GM15510 (cell line): ENCODE data around the gene LMF1.

ENCODE experiments used
- POLR2A ChIP-seq: IDR thresholded peaks from 3 replicates; pipeline ENCODE4 v1.6.1; 2011; ENCODE audit warnings: borderline replicate concordance; ENCODE audit not compliant: insufficient read length; ENCODE audit errors: extremely low read depth

The LMF1 gene

DNA sequence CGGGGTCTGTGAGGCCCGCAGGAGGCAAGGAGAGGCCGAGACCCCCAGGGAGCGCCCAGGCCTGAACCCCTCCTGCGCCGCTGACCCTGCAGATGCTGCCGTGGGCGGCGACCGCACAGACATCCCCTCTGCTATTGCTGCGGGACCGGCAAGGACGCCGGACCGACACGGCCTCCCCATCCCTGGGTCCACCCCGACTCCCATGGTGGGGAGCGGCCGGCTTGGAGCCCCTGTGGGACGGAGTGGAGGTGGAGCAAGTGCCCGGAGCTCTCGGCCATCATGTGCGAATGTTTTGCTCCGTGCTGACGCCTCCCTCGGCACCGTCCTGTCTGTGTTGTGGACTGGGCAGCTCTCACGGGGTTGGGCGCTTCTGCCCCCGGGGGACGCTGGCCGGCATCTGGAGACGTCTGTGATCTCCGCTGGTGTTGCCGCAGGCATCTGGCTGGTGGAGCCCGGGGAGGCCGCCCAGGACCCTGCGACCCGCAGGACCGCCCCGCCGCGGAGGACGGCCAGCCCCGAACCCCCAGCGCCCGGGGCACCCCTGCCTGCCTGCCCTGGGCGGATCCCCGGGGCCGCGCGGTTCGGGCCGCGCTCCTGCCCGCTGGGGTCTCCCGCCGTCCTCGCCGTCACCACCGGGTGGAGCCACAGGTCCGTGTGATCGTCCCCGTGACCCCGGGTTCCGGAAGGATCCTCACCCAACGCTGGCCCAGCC lies 157.4 kb downstream of the LMF1 start:
- no peak for TF ChIP-seq POLR2A

DNA sequence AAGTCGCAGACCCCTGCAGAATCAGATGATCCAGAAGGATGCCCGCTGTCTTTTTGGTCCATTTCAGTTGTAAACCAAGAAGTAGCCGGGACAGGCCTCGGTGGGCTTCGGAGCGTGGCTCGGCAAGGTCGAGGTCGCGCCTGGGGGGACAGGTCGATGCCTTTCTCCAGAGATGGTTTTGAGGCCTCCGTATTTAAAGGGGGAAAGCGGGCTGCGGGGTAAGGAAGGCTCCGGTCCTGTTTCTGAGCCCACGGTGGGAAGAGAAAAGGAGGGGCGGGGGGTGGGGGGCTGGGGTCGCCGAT lies 162.7 kb downstream of the LMF1 start:
- TF ChIP-seq POLR2A = no peak

DNA sequence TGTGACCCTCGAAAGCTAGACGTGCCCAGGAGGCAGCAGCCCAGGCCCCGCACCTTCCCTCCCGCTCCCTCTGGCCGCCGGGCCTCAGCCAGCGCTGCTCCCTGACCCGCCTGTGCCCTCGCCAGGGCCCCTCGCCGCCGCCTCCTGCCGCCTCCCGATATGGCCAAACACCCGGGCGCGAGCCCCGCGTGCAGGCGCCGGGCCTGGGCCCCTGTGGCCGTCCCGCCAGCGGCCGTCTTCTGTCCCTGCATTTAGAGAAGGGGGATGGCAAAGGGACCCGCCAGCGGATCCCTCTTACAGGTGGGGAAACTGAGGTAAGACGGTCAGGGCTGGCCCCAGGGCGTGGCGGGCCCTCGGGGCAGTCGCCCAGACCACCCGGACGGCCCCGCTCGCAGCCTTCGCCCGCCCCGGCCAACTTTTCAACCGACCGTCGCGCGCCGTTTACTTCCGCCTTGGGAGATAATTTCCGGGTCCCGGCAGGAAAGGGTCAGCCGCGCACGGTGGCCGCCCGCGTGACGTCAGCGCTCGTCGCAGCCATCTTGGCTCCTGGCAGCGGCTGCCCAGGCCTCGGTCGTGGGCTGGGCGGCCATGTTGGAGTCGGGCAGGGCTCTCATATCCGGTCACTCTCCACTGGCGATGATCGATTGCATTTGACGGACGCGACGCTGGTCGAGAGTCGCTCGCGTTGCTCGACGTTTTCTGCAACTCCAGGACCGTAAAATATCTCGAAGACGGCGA lies 163.3 kb downstream of the LMF1 start:
- TF ChIP-seq POLR2A = peak; percentile 81

DNA sequence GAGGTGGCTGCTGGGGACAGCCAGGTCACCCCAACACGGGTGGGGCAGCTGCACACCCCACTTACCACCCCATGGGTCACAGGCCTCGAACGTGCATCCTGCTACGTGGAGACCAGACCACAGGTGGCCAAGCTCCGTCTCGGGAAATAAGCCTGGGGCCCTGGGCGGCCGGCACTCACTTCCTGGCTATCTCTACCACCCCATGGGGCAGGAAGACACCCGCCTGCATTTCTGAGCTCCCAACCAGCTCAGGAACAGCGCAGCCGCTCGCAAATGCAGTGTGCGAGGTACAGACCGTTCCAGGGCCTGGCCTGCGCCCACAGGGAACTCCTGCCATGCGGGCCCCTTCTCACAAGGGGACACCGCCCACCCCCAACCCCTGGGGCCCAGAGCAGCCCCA lies 165.3 kb downstream of the LMF1 start:
- TF ChIP-seq POLR2A = no peak

- TF ChIP-seq POLR2A = no peak
Measured at GRCh38 chr16:804193-805048, 166.4 kb downstream of the LMF1 start.

DNA sequence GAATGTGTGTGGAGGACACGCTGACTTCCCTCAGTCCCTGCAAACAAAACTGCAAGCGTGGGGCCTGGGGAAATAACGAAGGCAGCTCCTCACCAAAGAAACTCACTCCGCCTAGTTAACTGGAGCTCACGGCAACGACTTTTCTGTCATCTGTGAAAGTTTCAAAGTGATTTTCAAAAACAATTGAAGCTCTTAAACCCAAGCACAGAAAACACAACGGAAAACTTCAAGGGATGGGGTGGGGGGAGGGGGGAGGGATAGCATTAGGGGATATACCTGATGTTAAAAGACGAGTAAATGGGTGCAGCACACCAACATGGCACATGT lies 167.1 kb downstream of the LMF1 start:
- no peak for TF ChIP-seq POLR2A
